RPMI8226 (cell line): ENCODE measurements around the gene NBPF6.
"Not testable (repeated sequence)": the region's sequence is repeated elsewhere in the genome, so short reads cannot be mapped to it uniquely, and the experiment has no call there.

ENCODE experiments used
- DNase-seq: peaks from one replicate; pipeline ENCODE4 v3.0.0-alpha.2; 2015

NBPF6 gene

GRCh38 chr1:108502138-108502537, 52.0 kb downstream of the NBPF6 start:
- no peak for DNase-seq

- no peak for DNase-seq
These were observed 52.5 kb downstream of the NBPF6 start for GRCh38 chr1:108502624-108503023.

- no peak for DNase-seq
These were observed 53.1 kb downstream of the NBPF6 start for GRCh38 chr1:108503062-108503733.

GRCh38 chr1:108504447-108504846, 54.3 kb downstream of the NBPF6 start:
- DNase-seq = no peak

- no peak for DNase-seq
These were observed 55.6 kb downstream of the NBPF6 start for GRCh38 chr1:108505763-108506070.

- no peak for DNase-seq
These were observed 61.6 kb downstream of the NBPF6 start for GRCh38 chr1:108511764-108512163.

GRCh38 chr1:108512239-108513043, 62.3 kb downstream of the NBPF6 start:
- peak; percentile 13 for DNase-seq

GRCh38 chr1:108513044-108513415, 62.9 kb downstream of the NBPF6 start:
- no peak for DNase-seq

GRCh38 chr1:108513914-108514313, 63.8 kb downstream of the NBPF6 start:
- not testable (repeated sequence) for DNase-seq

- DNase-seq = not testable (repeated sequence)
These were observed 67.3 kb downstream of the NBPF6 start for GRCh38 chr1:108517301-108517897.
